HG03457 (cell line): Measurements from ENCODE around the gene ADAMTS9.
A peak's percentile ranks its signal among the peaks of the same experiment; 100 is the strongest.
"Not testable (repeated sequence)": the region's sequence is repeated elsewhere in the genome, so short reads cannot be mapped to it uniquely, and the experiment has no call there.

Experiments used
- ATAC-seq: cut with Tn5 transposase; IDR thresholded peaks from one replicate; pipeline ENCODE4 v1.9.1; 2021; ENCODE audit warnings: moderate number of reproducible peaks; ENCODE audit not compliant: unreplicated experiment

Gene ADAMTS9

GRCh38 chr3:64548200-64548889 lies 139.5 kb downstream of the ADAMTS9 start:
- ATAC-seq: no peak

- ATAC-seq: no peak
Measured at GRCh38 chr3:64546856-64547255, 140.9 kb downstream of the ADAMTS9 start.

GRCh38 chr3:64545239-64545638 lies 142.6 kb downstream of the ADAMTS9 start:
- ATAC-seq: not testable (repeated sequence)

GRCh38 chr3:64541803-64542202 lies 146.0 kb downstream of the ADAMTS9 start:
- ATAC-seq: no peak

- ATAC-seq: no peak
Measured at GRCh38 chr3:64539451-64540196, 148.2 kb downstream of the ADAMTS9 start.

- ATAC-seq: no peak
Measured at GRCh38 chr3:64536166-64536565, 151.6 kb downstream of the ADAMTS9 start.

GRCh38 chr3:64533617-64534317 lies 154.0 kb downstream of the ADAMTS9 start:
- ATAC-seq: peak; percentile 93

GRCh38 chr3:64530434-64531049 lies 157.3 kb downstream of the ADAMTS9 start:
- ATAC-seq: no peak

- ATAC-seq: no peak
Measured at GRCh38 chr3:64523324-64523723, 164.5 kb downstream of the ADAMTS9 start.

GRCh38 chr3:64520334-64520733 lies 167.5 kb downstream of the ADAMTS9 start:
- no peak for ATAC-seq

GRCh38 chr3:64518950-64519349 lies 168.8 kb downstream of the ADAMTS9 start:
- no peak for ATAC-seq

- ATAC-seq: no peak
Measured at GRCh38 chr3:64518496-64518895, 169.3 kb downstream of the ADAMTS9 start.

- no peak for ATAC-seq
Measured at GRCh38 chr3:64514889-64515288, 172.9 kb downstream of the ADAMTS9 start.

GRCh38 chr3:64509206-64509605 lies 178.6 kb downstream of the ADAMTS9 start:
- no peak for ATAC-seq

GRCh38 chr3:64508140-64508539 lies 179.7 kb downstream of the ADAMTS9 start:
- ATAC-seq: no peak

GRCh38 chr3:64506255-64506654 lies 181.5 kb downstream of the ADAMTS9 start:
- no peak for ATAC-seq

- no peak for ATAC-seq
Measured at GRCh38 chr3:64505419-64505818, 182.4 kb downstream of the ADAMTS9 start.

- no peak for ATAC-seq
Measured at GRCh38 chr3:64502284-64502683, 185.5 kb downstream of the ADAMTS9 start.

GRCh38 chr3:64501298-64501906 lies 186.4 kb downstream of the ADAMTS9 start:
- ATAC-seq: no peak

GRCh38 chr3:64496786-64497490 lies 190.9 kb downstream of the ADAMTS9 start:
- ATAC-seq: no peak
